Caco-2 (cell line): ENCODE measurements around the gene COL26A1. TPM values are rescaled to one million over a fixed set of nuclear protein-coding genes. Genes with fewer than 3 reads are reported as not detected.

ENCODE experiments used
- BruUV-seq: library from RNA; stranded (reverse); fragments of 400-500 nt; replicated peaks from 2 replicates; lab custom pipeline; 2021; lab: Mats Ljungman, UMichigan
- CTCF ChIA-PET: fragments of 300-600 bp; sonication (Branson Sonifier 250); formaldehyde crosslinking; loops from one replicate; lab custom pipeline; 2022; ENCODE audit warnings: antibody characterized with exemption; lab: Charles Lee
- POLR2A ChIA-PET: fragments of 300-600 bp; sonication (Branson Sonifier 250); formaldehyde crosslinking; loops from one replicate; lab custom pipeline; 2022; ENCODE audit warnings: antibody characterized with exemption; lab: Charles Lee
- DNase-seq, 2 experiments: peaks; one replicate each; pipeline versions ENCODE4 v3.0.0 to v3.0.0-alpha.2; 2020 to 2022
- H3K27me3 ChIP-seq: replicated peaks from 2 replicates; pipeline ENCODE4 v1.6.0; 2011; ENCODE audit warnings: low read length; ENCODE audit not compliant: control insufficient read depth, insufficient read depth
- H3K36me3 ChIP-seq: 2 replicates; pipeline ENCODE4 v1.5.1; 2011; ENCODE audit warnings: low read length; ENCODE audit not compliant: control insufficient read depth, insufficient read depth
- H3K4me1 ChIP-seq: fragments of 250-450 bp; sonication (Bioruptor Pico); 2 replicates; pipeline ENCODE4 v1.5.1; 2020; ENCODE audit warnings: mild to moderate bottlenecking
- H3K4me3 ChIP-seq: 2 replicates; pipeline ENCODE4 v1.5.1; 2011; ENCODE audit warnings: low read depth, mild to moderate bottlenecking, control low read depth, low read length
- H3K9me3 ChIP-seq: fragments of 250-450 bp; sonication (Bioruptor Pico); 2 replicates; pipeline ENCODE4 v1.5.1; 2020; ENCODE audit warnings: mild to moderate bottlenecking, moderate library complexity
- H3K27ac Mint-ChIP-seq: one replicate; pipeline ENCODE4 v1.8.0; 2022; ENCODE audit warnings: mixed read lengths; ENCODE audit not compliant: unreplicated experiment
- H3K27me3 Mint-ChIP-seq: one replicate; pipeline ENCODE4 v1.8.0; 2022; ENCODE audit warnings: mixed read lengths; ENCODE audit not compliant: insufficient read depth, unreplicated experiment
- H3K36me3 Mint-ChIP-seq: one replicate; pipeline ENCODE4 v1.8.0; 2022; ENCODE audit warnings: mild to moderate bottlenecking, mixed read lengths; ENCODE audit not compliant: insufficient read depth, unreplicated experiment
- H3K4me1 Mint-ChIP-seq: one replicate; pipeline ENCODE4 v1.8.0; 2022; ENCODE audit warnings: low read depth, mixed read lengths; ENCODE audit not compliant: unreplicated experiment
- H3K4me3 Mint-ChIP-seq: one replicate; pipeline ENCODE4 v1.8.0; 2022; ENCODE audit warnings: mild to moderate bottlenecking, moderate library complexity, mixed read lengths; ENCODE audit not compliant: unreplicated experiment
- H3K9me3 Mint-ChIP-seq: one replicate; pipeline ENCODE4 v1.8.0; 2022; ENCODE audit warnings: mixed read lengths; ENCODE audit not compliant: unreplicated experiment
- intact Hi-C: fragments of 100-400 bp; cut with micrococcal nuclease; formaldehyde crosslinking; loops from one replicate; pipeline ENCODE4 v1.10.0; 2022; ENCODE audit not compliant: unreplicated experiment
- total RNA-seq: library from RNA; stranded (reverse); gene quantifications from 2 replicates; pipeline ENCODE4 v1.2.3, GENCODE V29; 2022
- TF ChIP-seq, protein P1 (sequence below), 2 experiments: fragments of 200-600 bp in 1 of 2; IDR thresholded peaks; 1 replicate in 1 of 2; 2 replicates in 1 of 2; pipeline versions ENCODE4 v1.5.1 to v1.8.0; 2011 to 2022; ENCODE audit warnings: antibody characterized with exemption in 1 of 2, control low read depth in 1 of 2, inconsistent platforms in 1 of 2, low read depth in 1 of 2, low read length in 1 of 2, mild to moderate bottlenecking in 1 of 2, moderate library complexity in 1 of 2; ENCODE audit not compliant: insufficient read depth in 1 of 2, severe bottlenecking in 1 of 2, unreplicated experiment in 1 of 2

COL26A1 gene
- total RNA-seq, 1 experiment from 2014 or later, result 23.3 TPM

DNA sequence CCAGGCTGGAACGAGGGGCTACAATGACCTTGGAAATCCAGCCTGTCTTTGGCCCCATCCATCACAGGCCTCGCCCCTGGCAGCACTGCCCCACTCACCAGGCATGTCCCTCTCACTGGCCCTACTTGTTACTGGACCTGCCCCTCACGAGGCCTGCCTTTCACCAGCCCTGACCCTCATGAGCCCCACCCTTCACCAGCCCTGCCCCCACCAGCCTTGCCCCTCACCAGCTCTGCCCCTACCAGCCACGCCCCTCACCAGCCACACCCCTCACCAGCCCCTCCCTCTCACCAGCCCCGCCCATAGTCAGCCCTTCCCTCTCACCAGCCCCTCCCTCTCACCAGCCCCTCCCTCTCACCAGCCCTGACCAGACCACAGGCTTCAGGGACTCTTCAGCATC lies 57.8 kb downstream of the COL26A1 start:
- BruUV-seq, result no TSS peak
- Mint-ChIP-seq H3K27me3 (no peaks in the 10 kb centered on the region), H3K27ac (no peak overlapping the region), H3K4me3 (no peak overlapping the region), H3K9me3 (no peaks in the 10 kb centered on the region), H3K36me3 (peaks cover 6% of the 10 kb centered on the region), H3K4me1 (peaks cover 5% of the 10 kb centered on the region)
- CTCF ChIA-PET, result no interaction called here
- peak; percentile 41 to 59 for DNase-seq
- peaks cover 3% of the 10 kb centered on the region; the same call in 1 of the 2 replicates for H3K36me3 ChIP-seq
- H3K27me3 ChIP-seq, result no peaks in the 10 kb centered on the region
- H3K4me1 ChIP-seq, result peaks cover 4% of the 10 kb centered on the region; the same call in 1 of the 2 replicates
- intact Hi-C loops, result no loop called here
- TF ChIP-seq, protein P1, sequence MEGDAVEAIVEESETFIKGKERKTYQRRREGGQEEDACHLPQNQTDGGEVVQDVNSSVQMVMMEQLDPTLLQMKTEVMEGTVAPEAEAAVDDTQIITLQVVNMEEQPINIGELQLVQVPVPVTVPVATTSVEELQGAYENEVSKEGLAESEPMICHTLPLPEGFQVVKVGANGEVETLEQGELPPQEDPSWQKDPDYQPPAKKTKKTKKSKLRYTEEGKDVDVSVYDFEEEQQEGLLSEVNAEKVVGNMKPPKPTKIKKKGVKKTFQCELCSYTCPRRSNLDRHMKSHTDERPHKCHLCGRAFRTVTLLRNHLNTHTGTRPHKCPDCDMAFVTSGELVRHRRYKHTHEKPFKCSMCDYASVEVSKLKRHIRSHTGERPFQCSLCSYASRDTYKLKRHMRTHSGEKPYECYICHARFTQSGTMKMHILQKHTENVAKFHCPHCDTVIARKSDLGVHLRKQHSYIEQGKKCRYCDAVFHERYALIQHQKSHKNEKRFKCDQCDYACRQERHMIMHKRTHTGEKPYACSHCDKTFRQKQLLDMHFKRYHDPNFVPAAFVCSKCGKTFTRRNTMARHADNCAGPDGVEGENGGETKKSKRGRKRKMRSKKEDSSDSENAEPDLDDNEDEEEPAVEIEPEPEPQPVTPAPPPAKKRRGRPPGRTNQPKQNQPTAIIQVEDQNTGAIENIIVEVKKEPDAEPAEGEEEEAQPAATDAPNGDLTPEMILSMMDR (IDR thresholded peaks at IDR 0.05; ENCODE audit: insufficient read depth in 1 of 2, low read depth in 1 of 2, low read length in 1 of 2, severe bottlenecking in 1 of 2, unreplicated experiment in 1 of 2), result no peak
- POLR2A ChIA-PET, result no interaction called here
- H3K9me3 ChIP-seq, result no peaks in the 10 kb centered on the region
- H3K4me3 ChIP-seq, result no peak overlapping the region

DNA sequence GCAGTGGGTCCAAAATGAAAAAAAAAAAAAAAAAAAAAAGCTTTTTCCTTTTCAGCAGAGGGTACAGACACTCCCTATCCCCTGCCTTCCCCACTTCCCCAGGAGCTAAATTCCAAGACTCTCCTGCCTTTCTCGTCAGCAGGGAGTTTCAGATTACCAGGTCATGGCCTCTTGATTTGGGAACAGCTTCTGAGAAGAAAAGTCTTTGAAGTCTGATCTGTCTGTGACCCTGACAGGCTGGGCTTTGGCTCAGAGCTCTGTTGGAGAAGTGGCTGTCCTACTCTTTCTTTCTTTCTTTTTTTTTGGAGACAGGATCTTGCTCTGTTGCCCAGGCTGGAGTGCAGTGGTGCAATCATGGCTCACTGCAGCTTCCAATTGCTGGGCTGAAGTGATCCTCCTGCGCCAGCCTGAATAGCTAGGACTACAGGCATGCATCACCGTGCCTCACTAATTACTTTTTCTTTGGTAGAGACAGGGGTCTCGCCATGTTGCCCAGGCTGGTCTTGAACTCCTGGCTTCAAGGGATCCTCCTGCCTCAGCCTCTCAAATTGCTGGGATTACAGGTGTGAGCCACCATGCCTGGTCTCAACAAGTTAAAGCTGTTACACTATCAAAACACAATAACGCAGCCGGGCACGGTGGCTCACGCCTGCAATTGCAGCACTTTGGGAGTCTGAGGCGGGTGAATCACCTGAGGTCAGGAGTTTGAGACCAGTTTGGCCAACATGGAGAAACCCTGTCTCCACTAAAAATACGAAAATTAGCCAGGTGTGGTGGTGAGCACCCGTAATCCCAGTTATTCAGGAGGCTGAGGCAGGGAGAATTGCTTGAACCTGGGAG lies 59.9 kb downstream of the COL26A1 start:
- intact Hi-C loops, result no loop called here
- no TSS peak for BruUV-seq
- ChIA-PET POLR2A (interaction anchor here (0.5 to 0.6 kb wide), 2 partner anchors 60 to 97 kb away, joined by 6 read pairs; partner anchors contain the start of gene COL26A1), CTCF (interaction anchor here (0.7 kb wide), 1 partner anchor 96 kb away, joined by 5 read pairs; no protein-coding TSS in a partner anchor)
- TF ChIP-seq, protein P1 (IDR thresholded peaks at IDR 0.05; ENCODE audit: insufficient read depth in 1 of 2, low read depth in 1 of 2, low read length in 1 of 2, severe bottlenecking in 1 of 2, unreplicated experiment in 1 of 2), result no peak
- Mint-ChIP-seq H3K4me1 (peaks cover 5% of the 10 kb centered on the region), H3K27me3 (no peaks in the 10 kb centered on the region), H3K36me3 (peaks cover 6% of the 10 kb centered on the region), H3K27ac (no peak overlapping the region), H3K4me3 (no peak overlapping the region), H3K9me3 (no peaks in the 10 kb centered on the region)
- H3K9me3 ChIP-seq, result no peaks in the 10 kb centered on the region
- H3K4me1 ChIP-seq, result peaks cover 4% of the 10 kb centered on the region; the same call in 1 of the 2 replicates
- peak in 1 of 2 experiments; percentile 29 for DNase-seq
- H3K4me3 ChIP-seq, result no peak overlapping the region
- peaks cover 3% of the 10 kb centered on the region; the same call in 1 of the 2 replicates for H3K36me3 ChIP-seq
- H3K27me3 ChIP-seq, result no peaks in the 10 kb centered on the region

DNA sequence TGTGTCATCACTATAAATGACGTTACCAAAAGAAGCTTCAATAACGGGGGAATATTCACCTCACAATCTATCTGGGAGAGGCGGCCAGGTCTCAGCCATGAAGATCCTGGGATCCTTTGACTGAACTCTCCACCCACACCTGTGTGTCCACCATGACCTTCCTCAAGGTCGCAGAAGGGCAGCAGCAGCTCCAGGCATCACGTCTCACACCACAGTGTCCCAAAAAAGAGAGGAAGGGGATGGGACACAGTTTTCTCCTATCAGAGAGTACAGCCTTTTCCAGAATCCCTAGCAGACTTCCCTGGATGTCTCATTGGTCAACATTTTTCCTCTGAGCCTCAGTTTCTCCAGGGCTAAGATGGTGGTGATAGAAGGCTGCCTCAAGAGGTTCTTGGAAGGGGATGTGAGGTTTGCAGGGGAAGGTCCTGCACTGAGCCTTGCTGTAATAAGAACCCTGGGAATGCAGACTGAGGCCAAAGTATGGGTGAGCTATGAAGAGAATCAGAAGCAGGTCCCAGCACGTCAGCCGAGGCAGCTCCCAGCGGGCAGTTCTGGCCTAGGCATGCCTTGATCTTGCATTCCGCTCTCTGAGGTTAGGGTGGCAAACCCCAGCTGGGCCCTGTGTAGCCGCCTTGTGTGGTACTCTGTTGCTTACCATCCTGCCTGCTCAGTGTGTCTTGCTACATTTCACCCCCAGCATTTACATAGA lies 63.8 kb downstream of the COL26A1 start:
- Histone ChIP-seq H3K9me3 (no peaks in the 10 kb centered on the region), H3K4me3 (no peak overlapping the region), H3K36me3 (no peaks in the 10 kb centered on the region), H3K4me1 (0 out of 2 replicates have a peak, but pooled peaks cover 4% of the 10 kb centered on the region), H3K27me3 (no peaks in the 10 kb centered on the region)
- intact Hi-C loops, result no loop called here
- Mint-ChIP-seq H3K4me3 (no peak overlapping the region), H3K4me1 (no peaks in the 10 kb centered on the region), H3K27me3 (no peaks in the 10 kb centered on the region), H3K36me3 (no peaks in the 10 kb centered on the region), H3K27ac (no peak overlapping the region), H3K9me3 (no peaks in the 10 kb centered on the region)
- TF ChIP-seq, protein P1 (IDR thresholded peaks at IDR 0.05; ENCODE audit: insufficient read depth in 1 of 2, low read depth in 1 of 2, low read length in 1 of 2, severe bottlenecking in 1 of 2, unreplicated experiment in 1 of 2), result no peak
- ChIA-PET POLR2A (no interaction called here), CTCF (no interaction called here)
- DNase-seq, result no peak
- no TSS peak for BruUV-seq
